Activated naive CD4-positive, alpha-beta T cell (primary cell): Measurements from ENCODE around the gene TTC9.
A peak's percentile ranks its signal among the peaks of the same experiment; 100 is the strongest.

ENCODE experiments used
- DNase-seq, 4 experiments: peaks; one replicate each; lab custom pipeline; 2025; lab: John Stamatoyannopoulos, UW

Gene TTC9

DNA sequence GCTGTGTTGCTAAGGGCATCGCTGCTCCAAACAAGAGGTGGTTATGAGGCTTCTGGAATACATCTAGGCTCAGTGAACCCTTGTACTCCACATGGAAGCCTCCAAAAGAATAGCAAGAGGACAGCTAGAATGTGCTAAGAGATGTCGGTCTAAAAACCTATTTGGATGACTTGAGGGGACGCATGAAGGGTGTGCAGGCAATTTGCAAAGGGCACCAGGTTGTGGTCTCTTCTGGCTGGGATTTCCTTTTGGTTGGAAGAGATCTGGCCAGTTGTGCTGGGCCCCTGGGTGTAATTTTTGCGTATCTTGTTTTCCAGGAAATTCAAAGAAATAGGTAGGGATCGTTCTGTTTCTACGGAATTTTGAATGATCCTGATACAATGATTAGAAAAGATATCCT is 4.2 kb downstream of the TTC9 start:
- no peak for DNase-seq

- DNase-seq: no peak
These were observed 5.0 kb downstream of the TTC9 start for GRCh38 chr14:70646705-70647104.

GRCh38 chr14:70648346-70648745 is 6.6 kb downstream of the TTC9 start:
- DNase-seq: no peak

GRCh38 chr14:70649803-70650202 is 8.1 kb downstream of the TTC9 start:
- no peak for DNase-seq

- DNase-seq: no peak
These were observed 9.8 kb downstream of the TTC9 start for GRCh38 chr14:70651522-70651921.

DNA sequence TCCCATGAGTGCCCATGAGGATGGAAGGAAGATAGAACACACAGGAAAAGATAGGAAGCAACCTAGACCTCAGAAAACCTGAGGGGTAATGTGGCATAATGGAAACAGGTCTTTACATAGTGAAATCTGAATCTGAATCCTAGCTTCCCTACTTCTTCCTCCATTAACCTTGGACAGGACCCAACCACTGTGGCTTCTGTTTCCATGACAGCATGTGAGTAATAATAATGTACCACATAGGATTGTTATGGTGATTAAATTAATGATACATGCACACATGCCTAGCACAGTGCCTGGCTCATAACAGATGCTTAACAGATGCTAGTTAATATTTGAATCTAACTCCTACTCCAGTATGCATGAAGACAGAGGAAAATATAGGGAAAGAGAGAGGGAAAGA is 11.2 kb downstream of the TTC9 start:
- DNase-seq: no peak

DNA sequence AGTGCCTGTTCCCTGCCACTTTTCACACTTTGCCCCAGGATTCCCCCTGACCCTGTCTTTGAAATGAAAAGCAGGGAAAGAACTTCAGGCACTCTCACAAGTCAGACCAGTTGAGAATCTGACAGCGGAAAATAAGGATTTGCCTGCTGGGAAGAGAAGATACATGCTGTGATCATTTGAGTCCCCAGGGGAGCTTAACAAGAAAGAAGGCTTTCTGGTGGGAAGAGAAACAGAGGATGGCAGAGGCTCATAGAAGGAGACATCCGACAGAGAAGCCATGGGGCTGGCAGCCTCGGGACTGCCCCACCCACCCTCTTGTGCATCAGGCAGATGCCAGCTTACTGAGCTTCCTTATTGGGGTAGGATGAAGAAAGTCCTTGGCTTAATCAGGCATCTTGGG is 11.9 kb downstream of the TTC9 start:
- peak in 1 of 4 experiments; percentile 13 for DNase-seq

DNA sequence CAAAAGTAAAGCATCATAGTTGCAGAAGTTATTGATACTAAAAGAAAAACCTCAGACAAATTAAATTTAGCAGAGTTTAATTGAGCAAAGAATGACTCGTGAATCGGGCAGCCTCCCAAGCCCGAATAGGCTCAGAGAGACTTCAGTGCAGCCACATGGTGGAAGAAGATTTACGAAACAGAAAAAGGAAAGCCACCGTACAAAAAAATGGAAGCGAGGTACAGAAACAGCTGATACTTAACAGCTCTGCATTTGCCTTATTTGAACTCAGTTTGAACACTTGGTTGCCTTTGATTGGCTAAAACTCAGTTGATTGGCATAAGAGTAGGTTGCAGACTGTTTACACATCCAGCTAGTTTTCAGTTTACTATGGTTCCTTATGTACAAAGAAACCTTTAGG is 12.9 kb downstream of the TTC9 start:
- DNase-seq: no peak

DNA sequence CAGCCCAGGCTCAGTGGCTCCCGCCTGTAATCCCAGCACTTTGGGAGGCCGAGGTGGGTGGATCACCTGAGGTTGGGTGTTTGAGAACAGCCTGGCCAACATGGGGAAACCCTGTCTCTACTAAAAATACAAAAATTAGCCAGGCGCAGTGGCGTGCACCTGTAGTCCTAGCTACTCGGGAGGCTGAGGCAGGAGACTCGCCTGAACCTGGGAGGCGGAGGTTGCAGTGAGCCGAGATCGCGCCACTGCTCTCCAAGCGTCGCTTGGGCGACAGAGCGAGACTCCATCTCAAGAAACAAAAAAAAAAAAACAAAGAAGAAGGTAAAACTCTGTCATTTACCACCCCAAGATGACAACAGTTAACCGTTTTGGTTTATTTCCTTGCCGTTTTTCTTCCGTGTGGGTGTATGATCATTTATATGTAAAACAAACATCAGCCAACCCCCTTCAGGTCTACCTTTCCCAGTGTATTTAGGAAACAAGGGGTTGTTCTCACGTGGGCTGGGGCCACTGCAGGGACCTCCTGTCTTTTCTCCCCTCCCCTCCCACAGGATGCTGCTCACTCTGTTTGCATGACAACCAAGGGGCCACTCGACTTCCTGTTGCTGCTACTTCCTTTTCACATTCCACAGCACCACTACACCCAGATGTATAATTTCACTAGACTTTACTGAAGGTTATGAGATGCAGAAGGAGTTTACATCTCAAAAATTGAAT is 13.6 kb downstream of the TTC9 start:
- peak; percentile 24 to 58 (median 33) for DNase-seq

GRCh38 chr14:70658899-70659298 is 17.2 kb downstream of the TTC9 start:
- peak in 1 of 4 experiments; percentile 7 for DNase-seq

GRCh38 chr14:70660967-70661893 is 19.5 kb downstream of the TTC9 start:
- peak in 2 of 4 experiments; percentile 13 to 51 for DNase-seq

DNA sequence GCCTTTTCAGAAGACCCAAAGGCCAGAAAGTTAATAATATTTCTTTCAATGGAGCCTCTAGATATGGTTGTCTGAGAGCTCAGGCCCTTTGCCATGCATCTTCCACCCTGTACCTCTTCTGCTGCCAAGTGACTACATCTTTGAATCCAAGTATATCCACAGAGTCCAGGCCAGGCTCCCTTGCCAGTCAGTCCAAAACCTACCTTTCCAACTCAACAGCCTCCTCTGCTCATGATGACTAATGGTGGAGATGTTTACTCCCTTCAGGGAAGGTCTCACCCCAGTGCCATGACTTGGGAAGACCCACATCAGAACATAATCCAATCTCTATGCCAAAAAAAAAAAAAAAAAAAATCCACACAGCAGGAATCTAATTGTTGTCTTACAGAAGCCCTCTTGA is 20.4 kb downstream of the TTC9 start:
- DNase-seq: no peak

DNA sequence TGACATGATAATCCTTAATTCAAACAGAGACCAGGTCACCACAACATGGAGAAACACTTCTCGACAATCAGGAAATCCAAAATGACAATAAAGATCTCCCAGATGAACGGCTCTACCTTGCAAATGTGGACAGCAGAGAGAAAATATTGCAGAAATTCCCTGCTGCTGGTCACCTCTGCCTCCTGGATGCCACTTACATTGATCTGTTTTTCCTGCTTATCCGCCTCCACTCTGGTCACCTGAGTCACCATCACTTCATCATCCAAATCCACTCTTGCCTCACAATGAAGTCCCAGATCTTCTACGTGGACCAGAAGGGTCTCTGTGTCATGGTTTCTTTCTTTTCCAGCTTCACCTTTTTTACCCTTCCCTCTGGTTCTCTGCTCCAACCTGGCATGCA is 21.1 kb downstream of the TTC9 start:
- no peak for DNase-seq

DNA sequence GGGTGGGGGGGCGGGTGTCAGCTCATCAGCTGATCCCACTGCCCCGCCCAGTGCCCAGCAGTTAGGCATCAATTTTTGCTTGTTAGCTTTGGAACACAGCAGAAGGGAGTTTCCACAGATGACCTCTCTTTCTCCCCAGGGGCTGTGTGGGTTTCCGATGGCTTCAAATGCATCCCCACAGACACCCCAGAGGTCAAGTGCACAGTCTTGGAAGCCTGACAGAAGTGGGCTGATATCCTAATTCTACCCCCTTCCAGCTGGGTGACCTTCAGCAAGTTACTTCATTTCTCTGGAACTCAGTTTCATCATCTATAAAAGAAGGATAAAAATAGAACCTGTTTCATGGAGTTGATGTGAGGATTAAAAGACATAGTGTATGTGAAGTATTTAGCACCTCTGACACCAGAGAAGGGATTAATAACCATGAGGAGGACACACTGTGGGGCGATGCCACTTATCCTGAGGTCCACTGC is 22.0 kb downstream of the TTC9 start:
- no peak for DNase-seq

- no peak for DNase-seq
These were observed 23.2 kb downstream of the TTC9 start for GRCh38 chr14:70664698-70665447.

DNA sequence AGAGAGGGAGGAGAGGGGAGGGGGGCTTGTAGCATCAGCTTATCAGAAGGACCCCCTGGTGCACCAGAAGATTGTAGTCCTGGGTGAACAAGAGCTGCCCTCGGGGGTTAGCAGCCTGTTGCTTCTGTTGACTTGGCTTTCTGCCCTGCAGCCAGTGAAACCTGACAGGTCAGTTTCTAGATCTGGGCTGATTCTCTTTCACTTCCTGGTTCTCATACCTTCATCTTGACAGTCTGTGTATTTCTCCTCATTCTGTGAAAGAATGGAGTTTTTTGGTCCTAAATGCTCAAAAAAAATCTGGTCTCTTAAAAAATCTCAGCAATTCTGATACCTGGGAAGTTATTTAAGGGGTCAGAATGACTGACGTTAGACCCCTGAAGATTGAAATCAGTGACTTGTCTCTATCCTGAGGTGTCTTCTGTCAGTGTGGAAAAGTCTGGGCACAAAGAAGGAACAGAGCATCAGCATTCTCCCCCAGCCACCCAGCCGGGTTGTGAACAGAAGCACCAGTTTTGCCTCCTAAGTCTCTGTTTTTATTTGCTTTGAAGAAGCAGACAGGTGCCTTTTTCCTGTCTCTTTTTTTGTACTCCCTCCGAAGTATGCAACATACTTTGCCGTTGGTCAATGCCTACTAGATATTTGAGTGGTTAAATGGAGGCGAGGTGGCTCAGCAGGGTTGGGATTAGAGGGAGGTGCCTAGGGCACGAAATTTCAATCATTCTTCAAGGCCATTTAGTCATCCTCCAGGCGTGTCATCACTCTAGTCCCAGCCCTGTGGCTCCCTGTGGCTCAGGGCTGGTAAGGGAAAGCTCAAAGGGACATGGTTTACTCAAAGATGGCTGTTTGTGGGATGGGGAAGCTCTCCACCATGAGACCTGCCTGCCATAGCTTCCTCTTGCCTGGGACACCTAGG is 24.0 kb downstream of the TTC9 start:
- no peak for DNase-seq

- DNase-seq: no peak
These were observed 24.6 kb downstream of the TTC9 start for GRCh38 chr14:70666361-70666686.

GRCh38 chr14:70670992-70671651 is 29.4 kb downstream of the TTC9 start:
- no peak for DNase-seq

DNA sequence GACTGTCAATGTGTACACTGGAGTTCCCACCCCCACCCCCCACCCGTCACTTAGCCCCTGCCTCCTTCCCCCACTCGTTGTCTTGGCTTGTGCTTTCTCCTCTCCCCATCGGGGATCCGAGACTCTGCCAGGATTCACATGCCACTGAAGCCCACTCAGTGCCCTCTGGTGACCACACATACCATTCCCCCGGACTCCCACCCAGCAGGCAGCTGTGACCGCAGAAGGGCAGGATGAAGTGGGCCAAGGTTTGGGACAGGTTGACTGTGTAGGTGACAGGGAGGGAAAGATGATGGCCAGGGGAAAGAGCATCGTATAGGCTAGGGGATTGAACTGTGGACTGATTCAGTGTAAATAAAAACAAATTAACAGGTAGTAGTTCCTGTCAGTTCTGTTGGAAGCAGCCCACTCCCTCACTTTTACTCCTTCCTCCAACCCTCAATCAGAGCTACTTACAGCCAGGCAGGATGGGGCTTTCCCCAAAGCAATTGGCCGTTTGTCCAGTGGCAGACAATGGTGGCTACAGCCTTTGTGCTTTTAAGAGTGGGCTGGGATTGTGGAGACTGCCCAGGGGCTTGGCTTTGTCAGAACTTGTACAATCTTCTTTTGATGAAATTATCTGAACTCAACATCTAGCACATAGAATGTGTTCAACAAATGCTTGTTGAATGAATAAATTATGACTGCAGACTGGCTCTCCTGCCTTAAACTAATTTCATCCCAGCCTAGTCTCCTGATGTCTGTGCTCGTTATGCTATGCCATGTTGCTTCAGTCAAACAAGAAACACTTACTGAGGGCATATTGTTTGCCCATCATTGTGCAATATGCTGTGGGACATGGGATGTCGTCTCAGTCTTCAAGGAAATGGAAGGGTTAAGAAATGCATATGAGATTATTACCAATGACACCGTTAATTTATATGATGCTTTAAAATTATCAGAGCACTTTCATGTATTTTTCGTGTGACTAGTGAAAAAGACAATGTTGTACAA is 30.2 kb downstream of the TTC9 start:
- DNase-seq: no peak

- no peak for DNase-seq
These were observed 35.6 kb downstream of the TTC9 start for GRCh38 chr14:70677341-70677740.
